Panc1 (cell line): ENCODE measurements around the gene RAB30.

Experiments used
- CTCF ChIP-seq: fragments of 450-650 bp; IDR thresholded peaks from 2 replicates; pipeline ENCODE4 v1.5.1; 2017; ENCODE audit warnings: mild to moderate bottlenecking
- POLR2AphosphoS5 ChIP-seq: IDR thresholded peaks from 2 replicates; pipeline ENCODE4 v1.6.1; 2012; ENCODE audit warnings: mild to moderate bottlenecking, low read depth, low read length, moderate library complexity
- SIN3A ChIP-seq: IDR thresholded peaks from 2 replicates; pipeline ENCODE4 v1.6.1; 2012; ENCODE audit warnings: low read depth, mild to moderate bottlenecking, low read length, moderate library complexity, borderline replicate concordance; ENCODE audit not compliant: insufficient read depth
- TCF7L2 ChIP-seq: IDR thresholded peaks from 2 replicates; pipeline ENCODE4 v1.6.1; 2011; ENCODE audit warnings: mild to moderate bottlenecking, low read depth, low read length, inconsistent platforms

GRCh38 chr11:83019888-83020579 lies 51.7 kb downstream of the RAB30 start:
- TF ChIP-seq CTCF = no peak
- TF ChIP-seq TCF7L2 = no peak
- no peak for TF ChIP-seq POLR2AphosphoS5
- no peak for TF ChIP-seq SIN3A
